Measurements from ENCODE around the gene IQCF5. TPM values are rescaled to one million over a fixed set of nuclear protein-coding genes. Genes with fewer than 3 reads are reported as not detected.

IQCF5 gene
- total RNA-seq (2014; rRNA removed; shearing (Covaris generic)) = not detected in 2 replicates
- polyA plus RNA-seq (2016; fragmentation: Nextera tagmentation; extraction: Ambion mirVana) = not detected in 2 replicates
- long read RNA-seq = 0 reads

DNA sequence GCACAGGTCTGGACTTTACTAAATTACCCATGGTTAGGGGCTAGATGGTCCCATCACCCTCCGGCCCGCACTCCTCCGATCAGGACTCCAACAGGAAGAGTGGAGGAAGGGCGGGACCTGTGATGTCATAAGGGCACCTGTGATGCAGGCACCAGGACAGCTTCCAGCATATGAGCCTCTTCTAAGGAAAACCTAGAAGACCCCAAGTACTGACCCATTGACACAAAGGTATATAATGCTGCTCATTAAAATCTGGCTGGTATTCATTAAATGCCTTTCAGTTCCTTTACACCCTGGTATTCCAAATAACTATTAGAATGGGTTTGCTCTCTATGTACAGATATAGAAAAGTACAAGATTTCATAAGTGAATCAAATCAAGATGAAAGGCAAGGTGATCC lies at the start of gene IQCF5:
IQCF5 (minus strand) TSS at position 101 of the 400 bp plus-strand sequence; CDS start at position 31, 70 bp downstream.
- Mint-ChIP-seq H3K27ac (no peak within 1 kb of the TSS), H3K9me3 (no peaks in the 10 kb centered on the region), H3K4me3 (no peak within 1 kb of the TSS), H3K4me1 (peaks cover 2% of the 10 kb centered on the region; the same call in 1 of the 3 replicates), H3K27me3 (ENCODE audit: insufficient read depth, low read depth, poor library complexity) (peaks cover 9% of the 10 kb centered on the region), H3K36me3 (ENCODE audit: low read depth) (no peaks in the 10 kb centered on the region)
- Histone ChIP-seq H3K79me2 (replicated peaks; ENCODE audit: insufficient read depth) (no peaks in the 10 kb centered on the region), H3K4me2 (no peak within 1 kb of the TSS), H3K4me3 (no peak within 1 kb of the TSS), H4K20me1 (replicated peaks; ENCODE audit: insufficient read depth) (no peaks in the 10 kb centered on the region), H3K27ac (ENCODE audit: low read depth) (no peak within 1 kb of the TSS), H3K4me1 (ENCODE audit: insufficient read depth) (no peaks in the 10 kb centered on the region), H3F3A (replicated peaks; ENCODE audit: low read depth) (no peaks in the 10 kb centered on the region), H3K36me3 (ENCODE audit: insufficient read depth) (no peaks in the 10 kb centered on the region), H3K27me3 (ENCODE audit: insufficient read depth) (no peaks in the 10 kb centered on the region), H3K9me2 (ENCODE audit: insufficient read depth) (0 out of 2 replicates have a peak, but pooled peaks cover 5% of the 10 kb centered on the region), H2AFZ (0 out of 2 replicates have a peak within 1 kb of the TSS, but pooled peaks have one; percentile 32)
- TF ChIP-seq EZH2 (IDR thresholded peaks at IDR 0.05; ENCODE audit: low read depth, unreplicated experiment) (no peak), JUNB (IDR thresholded peaks at IDR 0.05; ENCODE audit: unreplicated experiment) (no peak), EZH2phosphoT487 (IDR thresholded peaks at IDR 0.05; ENCODE audit: unreplicated experiment) (no peak), ZNF331 (CRISPR knock-in tag; IDR thresholded peaks at IDR 0.05; ENCODE audit: low read depth) (no peak), CREB1 (CRISPR knock-in tag; IDR thresholded peaks at IDR 0.05; ENCODE audit: low read depth) (no peak), NANOG (IDR thresholded peaks at IDR 0.05; ENCODE audit: borderline replicate concordance) (no peak), ZNF114 (CRISPR knock-in tag; IDR thresholded peaks at IDR 0.05) (no peak), POLR2AphosphoS5 (IDR thresholded peaks at IDR 0.05; ENCODE audit: low read depth) (no peak), STAT1 (IDR thresholded peaks at IDR 0.05; ENCODE audit: unreplicated experiment) (no peak)
- TF ChIP-seq, protein P1, sequence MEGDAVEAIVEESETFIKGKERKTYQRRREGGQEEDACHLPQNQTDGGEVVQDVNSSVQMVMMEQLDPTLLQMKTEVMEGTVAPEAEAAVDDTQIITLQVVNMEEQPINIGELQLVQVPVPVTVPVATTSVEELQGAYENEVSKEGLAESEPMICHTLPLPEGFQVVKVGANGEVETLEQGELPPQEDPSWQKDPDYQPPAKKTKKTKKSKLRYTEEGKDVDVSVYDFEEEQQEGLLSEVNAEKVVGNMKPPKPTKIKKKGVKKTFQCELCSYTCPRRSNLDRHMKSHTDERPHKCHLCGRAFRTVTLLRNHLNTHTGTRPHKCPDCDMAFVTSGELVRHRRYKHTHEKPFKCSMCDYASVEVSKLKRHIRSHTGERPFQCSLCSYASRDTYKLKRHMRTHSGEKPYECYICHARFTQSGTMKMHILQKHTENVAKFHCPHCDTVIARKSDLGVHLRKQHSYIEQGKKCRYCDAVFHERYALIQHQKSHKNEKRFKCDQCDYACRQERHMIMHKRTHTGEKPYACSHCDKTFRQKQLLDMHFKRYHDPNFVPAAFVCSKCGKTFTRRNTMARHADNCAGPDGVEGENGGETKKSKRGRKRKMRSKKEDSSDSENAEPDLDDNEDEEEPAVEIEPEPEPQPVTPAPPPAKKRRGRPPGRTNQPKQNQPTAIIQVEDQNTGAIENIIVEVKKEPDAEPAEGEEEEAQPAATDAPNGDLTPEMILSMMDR (conservative IDR thresholded peaks at IDR 0.05; ENCODE audit: low read depth in 2 of 2) = no peak
- TF ChIP-seq, protein P2, sequence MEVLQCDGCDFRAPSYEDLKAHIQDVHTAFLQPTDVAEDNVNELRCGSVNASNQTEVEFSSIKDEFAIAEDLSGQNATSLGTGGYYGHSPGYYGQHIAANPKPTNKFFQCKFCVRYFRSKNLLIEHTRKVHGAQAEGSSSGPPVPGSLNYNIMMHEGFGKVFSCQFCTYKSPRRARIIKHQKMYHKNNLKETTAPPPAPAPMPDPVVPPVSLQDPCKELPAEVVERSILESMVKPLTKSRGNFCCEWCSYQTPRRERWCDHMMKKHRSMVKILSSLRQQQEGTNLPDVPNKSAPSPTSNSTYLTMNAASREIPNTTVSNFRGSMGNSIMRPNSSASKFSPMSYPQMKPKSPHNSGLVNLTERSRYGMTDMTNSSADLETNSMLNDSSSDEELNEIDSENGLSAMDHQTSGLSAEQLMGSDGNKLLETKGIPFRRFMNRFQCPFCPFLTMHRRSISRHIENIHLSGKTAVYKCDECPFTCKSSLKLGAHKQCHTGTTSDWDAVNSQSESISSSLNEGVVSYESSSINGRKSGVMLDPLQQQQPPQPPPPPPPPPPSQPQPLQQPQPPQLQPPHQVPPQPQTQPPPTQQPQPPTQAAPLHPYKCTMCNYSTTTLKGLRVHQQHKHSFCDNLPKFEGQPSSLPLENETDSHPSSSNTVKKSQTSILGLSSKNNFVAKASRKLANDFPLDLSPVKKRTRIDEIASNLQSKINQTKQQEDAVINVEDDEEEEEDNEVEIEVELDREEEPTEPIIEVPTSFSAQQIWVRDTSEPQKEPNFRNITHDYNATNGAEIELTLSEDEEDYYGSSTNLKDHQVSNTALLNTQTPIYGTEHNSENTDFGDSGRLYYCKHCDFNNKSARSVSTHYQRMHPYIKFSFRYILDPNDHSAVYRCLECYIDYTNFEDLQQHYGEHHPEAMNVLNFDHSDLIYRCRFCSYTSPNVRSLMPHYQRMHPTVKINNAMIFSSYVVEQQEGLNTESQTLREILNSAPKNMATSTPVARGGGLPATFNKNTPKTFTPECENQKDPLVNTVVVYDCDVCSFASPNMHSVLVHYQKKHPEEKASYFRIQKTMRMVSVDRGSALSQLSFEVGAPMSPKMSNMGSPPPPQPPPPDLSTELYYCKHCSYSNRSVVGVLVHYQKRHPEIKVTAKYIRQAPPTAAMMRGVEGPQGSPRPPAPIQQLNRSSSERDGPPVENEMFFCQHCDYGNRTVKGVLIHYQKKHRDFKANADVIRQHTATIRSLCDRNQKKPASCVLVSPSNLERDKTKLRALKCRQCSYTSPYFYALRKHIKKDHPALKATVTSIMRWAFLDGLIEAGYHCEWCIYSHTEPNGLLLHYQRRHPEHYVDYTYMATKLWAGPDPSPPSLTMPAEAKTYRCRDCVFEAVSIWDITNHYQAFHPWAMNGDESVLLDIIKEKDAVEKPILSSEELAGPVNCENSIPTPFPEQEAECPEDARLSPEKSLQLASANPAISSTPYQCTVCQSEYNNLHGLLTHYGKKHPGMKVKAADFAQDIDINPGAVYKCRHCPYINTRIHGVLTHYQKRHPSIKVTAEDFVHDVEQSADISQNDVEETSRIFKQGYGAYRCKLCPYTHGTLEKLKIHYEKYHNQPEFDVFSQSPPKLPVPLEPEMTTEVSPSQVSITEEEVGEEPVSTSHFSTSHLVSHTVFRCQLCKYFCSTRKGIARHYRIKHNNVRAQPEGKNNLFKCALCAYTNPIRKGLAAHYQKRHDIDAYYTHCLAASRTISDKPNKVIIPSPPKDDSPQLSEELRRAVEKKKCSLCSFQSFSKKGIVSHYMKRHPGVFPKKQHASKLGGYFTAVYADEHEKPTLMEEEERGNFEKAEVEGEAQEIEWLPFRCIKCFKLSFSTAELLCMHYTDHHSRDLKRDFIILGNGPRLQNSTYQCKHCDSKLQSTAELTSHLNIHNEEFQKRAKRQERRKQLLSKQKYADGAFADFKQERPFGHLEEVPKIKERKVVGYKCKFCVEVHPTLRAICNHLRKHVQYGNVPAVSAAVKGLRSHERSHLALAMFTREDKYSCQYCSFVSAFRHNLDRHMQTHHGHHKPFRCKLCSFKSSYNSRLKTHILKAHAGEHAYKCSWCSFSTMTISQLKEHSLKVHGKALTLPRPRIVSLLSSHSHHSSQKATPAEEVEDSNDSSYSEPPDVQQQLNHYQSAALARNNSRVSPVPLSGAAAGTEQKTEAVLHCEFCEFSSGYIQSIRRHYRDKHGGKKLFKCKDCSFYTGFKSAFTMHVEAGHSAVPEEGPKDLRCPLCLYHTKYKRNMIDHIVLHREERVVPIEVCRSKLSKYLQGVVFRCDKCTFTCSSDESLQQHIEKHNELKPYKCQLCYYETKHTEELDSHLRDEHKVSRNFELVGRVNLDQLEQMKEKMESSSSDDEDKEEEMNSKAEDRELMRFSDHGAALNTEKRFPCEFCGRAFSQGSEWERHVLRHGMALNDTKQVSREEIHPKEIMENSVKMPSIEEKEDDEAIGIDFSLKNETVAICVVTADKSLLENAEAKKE (CRISPR knock-in tag; IDR thresholded peaks at IDR 0.05) = no peak
- TF ChIP-seq, protein P3, sequence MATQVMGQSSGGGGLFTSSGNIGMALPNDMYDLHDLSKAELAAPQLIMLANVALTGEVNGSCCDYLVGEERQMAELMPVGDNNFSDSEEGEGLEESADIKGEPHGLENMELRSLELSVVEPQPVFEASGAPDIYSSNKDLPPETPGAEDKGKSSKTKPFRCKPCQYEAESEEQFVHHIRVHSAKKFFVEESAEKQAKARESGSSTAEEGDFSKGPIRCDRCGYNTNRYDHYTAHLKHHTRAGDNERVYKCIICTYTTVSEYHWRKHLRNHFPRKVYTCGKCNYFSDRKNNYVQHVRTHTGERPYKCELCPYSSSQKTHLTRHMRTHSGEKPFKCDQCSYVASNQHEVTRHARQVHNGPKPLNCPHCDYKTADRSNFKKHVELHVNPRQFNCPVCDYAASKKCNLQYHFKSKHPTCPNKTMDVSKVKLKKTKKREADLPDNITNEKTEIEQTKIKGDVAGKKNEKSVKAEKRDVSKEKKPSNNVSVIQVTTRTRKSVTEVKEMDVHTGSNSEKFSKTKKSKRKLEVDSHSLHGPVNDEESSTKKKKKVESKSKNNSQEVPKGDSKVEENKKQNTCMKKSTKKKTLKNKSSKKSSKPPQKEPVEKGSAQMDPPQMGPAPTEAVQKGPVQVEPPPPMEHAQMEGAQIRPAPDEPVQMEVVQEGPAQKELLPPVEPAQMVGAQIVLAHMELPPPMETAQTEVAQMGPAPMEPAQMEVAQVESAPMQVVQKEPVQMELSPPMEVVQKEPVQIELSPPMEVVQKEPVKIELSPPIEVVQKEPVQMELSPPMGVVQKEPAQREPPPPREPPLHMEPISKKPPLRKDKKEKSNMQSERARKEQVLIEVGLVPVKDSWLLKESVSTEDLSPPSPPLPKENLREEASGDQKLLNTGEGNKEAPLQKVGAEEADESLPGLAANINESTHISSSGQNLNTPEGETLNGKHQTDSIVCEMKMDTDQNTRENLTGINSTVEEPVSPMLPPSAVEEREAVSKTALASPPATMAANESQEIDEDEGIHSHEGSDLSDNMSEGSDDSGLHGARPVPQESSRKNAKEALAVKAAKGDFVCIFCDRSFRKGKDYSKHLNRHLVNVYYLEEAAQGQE (IDR thresholded peaks at IDR 0.05; ENCODE audit: unreplicated experiment) = no peak
- TF ChIP-seq, protein P4, sequence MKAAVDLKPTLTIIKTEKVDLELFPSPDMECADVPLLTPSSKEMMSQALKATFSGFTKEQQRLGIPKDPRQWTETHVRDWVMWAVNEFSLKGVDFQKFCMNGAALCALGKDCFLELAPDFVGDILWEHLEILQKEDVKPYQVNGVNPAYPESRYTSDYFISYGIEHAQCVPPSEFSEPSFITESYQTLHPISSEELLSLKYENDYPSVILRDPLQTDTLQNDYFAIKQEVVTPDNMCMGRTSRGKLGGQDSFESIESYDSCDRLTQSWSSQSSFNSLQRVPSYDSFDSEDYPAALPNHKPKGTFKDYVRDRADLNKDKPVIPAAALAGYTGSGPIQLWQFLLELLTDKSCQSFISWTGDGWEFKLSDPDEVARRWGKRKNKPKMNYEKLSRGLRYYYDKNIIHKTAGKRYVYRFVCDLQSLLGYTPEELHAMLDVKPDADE (IDR thresholded peaks at IDR 0.05) = no peak
- ATAC-seq (no peak), DNase-seq (ENCODE audit: low spot score) (no peak)

Data from GM23338 (cell line).